IgD-negative memory B cell (primary cell): ENCODE results near the gene UBE2M. TPM values are rescaled to one million over a fixed set of nuclear protein-coding genes. Genes with fewer than 3 reads are reported as not detected.
"Not testable (repeated sequence)": the region's sequence is repeated elsewhere in the genome, so short reads cannot be mapped to it uniquely, and the experiment has no call there.

ENCODE experiments used
- H3K27ac Mint-ChIP-seq, 3 donors: one replicate each; pipeline ENCODE4 v1.8.0; 2020 to 2022; ENCODE audit warnings: mild to moderate bottlenecking in 3 of 3, mixed read lengths in 3 of 3, moderate library complexity in 1 of 3
- H3K27me3 Mint-ChIP-seq: one replicate; pipeline ENCODE4 v1.8.0; 2021; ENCODE audit warnings: mixed read lengths
- H3K36me3 Mint-ChIP-seq: one replicate; pipeline ENCODE4 v1.8.0; 2020; ENCODE audit warnings: mild to moderate bottlenecking, mixed read lengths
- H3K4me1 Mint-ChIP-seq, 3 donors: one replicate each; pipeline ENCODE4 v1.8.0; 2020 to 2022; ENCODE audit warnings: mixed read lengths in 3 of 3, mild to moderate bottlenecking in 1 of 3
- H3K4me3 Mint-ChIP-seq, 4 donors: one replicate each; pipeline ENCODE4 v1.8.0; 2020 to 2022; ENCODE audit warnings: mild to moderate bottlenecking in 4 of 4, mixed read lengths in 4 of 4, moderate library complexity in 3 of 4
- H3K9me3 Mint-ChIP-seq, 3 donors: one replicate each; pipeline ENCODE4 v1.8.0; 2020 to 2021; ENCODE audit warnings: mixed read lengths in 3 of 3, mild to moderate bottlenecking in 1 of 3
- polyA plus RNA-seq: library from polyadenylated mRNA; unstranded; fragments of 300-500 nt; fragmentation: Illumina TruSeq; gene quantifications from one replicate; pipeline ENCODE4 v1.2.3, GENCODE V29; 2021

Gene UBE2M
- 10.0 TPM for polyA plus RNA-seq

- H3K36me3 Mint-ChIP-seq = peaks cover 8% of the 10 kb centered on the region
- peak within 1 kb of the TSS; percentile 98 to 100 (median 99) for H3K27ac Mint-ChIP-seq
- H3K4me1 Mint-ChIP-seq = peaks cover 27 to 44% (median 41%) of the 10 kb centered on the region in 3 donors
- H3K27me3 Mint-ChIP-seq = no peaks in the 10 kb centered on the region
- peak within 1 kb of the TSS; percentile 96 to 99 (median 98) for H3K4me3 Mint-ChIP-seq
- H3K9me3 Mint-ChIP-seq = no peaks in the 10 kb centered on the region
These were observed at the start of gene UBE2M for GRCh38 chr19:58558066-58558622. UBE2M (minus strand) TSS chr19:58558611; CDS start chr19:58558381, 230 bp downstream.

GRCh38 chr19:58607213-58607612 is 48.8 kb upstream of the UBE2M start:
- not testable (repeated sequence) for H3K4me3 Mint-ChIP-seq, H3K9me3 Mint-ChIP-seq, H3K36me3 Mint-ChIP-seq

DNA sequence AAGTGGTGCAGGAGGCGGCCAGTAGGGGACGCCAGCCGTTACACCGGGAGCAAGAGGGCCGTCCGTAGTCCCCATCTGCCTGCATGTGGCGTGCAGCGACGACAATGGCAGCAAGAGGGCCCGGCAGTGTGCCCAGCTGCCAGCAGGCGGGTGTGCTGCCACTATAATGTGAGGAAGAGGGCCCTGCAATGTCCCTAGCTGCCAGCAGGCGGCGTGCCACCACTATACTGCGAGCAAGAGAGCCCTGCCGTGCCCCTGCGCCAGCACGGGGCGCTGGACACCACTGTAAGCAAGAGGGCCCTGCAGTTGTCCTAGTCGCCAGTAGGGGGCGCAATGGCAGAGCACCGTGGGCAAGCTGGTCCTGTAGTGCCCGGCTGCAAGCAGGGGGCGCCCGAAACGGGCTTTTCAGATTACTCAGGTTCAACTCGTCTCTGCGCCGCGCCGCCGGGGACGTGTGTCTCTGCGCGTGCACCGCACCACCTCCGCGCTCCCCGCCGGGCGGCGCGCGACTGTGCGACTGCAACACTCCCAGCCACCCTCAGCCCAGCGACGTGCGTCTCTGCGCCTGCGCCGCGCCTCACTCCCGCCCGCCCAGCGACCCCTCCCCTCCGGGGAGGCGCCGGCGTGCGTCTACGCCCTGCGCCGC is 48.0 kb upstream of the UBE2M start:
- not testable (repeated sequence) for H3K4me1 Mint-ChIP-seq, H3K9me3 Mint-ChIP-seq, H3K36me3 Mint-ChIP-seq, H3K27me3 Mint-ChIP-seq, H3K4me3 Mint-ChIP-seq, H3K27ac Mint-ChIP-seq

More at GRCh38 chr19:58607213-58607612, 48.8 kb upstream of the UBE2M start:
- H3K4me1 Mint-ChIP-seq, H3K27ac Mint-ChIP-seq, H3K27me3 Mint-ChIP-seq: not testable (repeated sequence)

- no peaks in the 10 kb centered on the region for H3K9me3 Mint-ChIP-seq
- H3K4me3 Mint-ChIP-seq = no peak overlapping the region
- H3K27me3 Mint-ChIP-seq = no peaks in the 10 kb centered on the region
- peaks cover 2 to 5% (median 4%) of the 10 kb centered on the region in 3 donors for H3K4me1 Mint-ChIP-seq
- peaks cover 4% of the 10 kb centered on the region for H3K36me3 Mint-ChIP-seq
- H3K27ac Mint-ChIP-seq = no peak overlapping the region
These were observed 27.8 kb upstream of the UBE2M start for GRCh38 chr19:58586133-58586765.

GRCh38 chr19:58585442-58586132 is 27.2 kb upstream of the UBE2M start:
- no peak overlapping the region for H3K4me3 Mint-ChIP-seq
- H3K4me1 Mint-ChIP-seq = peaks cover 6 to 10% (median 7%) of the 10 kb centered on the region in 3 donors
- H3K27ac Mint-ChIP-seq = no peak overlapping the region
- H3K9me3 Mint-ChIP-seq = no peaks in the 10 kb centered on the region
- peaks cover 5% of the 10 kb centered on the region for H3K36me3 Mint-ChIP-seq
- no peaks in the 10 kb centered on the region for H3K27me3 Mint-ChIP-seq

- Mint-ChIP-seq H3K27me3 (no peaks in the 10 kb centered on the region), H3K9me3 (no peaks in the 10 kb centered on the region), H3K4me3 (no peak overlapping the region), H3K36me3 (peaks cover 5% of the 10 kb centered on the region), H3K4me1 (peaks cover 6 to 10% (median 8%) of the 10 kb centered on the region in 3 donors), H3K27ac (peak overlapping the region in 2 of 3 donors; percentile 8 to 67)
These were observed 26.4 kb upstream of the UBE2M start for GRCh38 chr19:58584498-58585441.

DNA sequence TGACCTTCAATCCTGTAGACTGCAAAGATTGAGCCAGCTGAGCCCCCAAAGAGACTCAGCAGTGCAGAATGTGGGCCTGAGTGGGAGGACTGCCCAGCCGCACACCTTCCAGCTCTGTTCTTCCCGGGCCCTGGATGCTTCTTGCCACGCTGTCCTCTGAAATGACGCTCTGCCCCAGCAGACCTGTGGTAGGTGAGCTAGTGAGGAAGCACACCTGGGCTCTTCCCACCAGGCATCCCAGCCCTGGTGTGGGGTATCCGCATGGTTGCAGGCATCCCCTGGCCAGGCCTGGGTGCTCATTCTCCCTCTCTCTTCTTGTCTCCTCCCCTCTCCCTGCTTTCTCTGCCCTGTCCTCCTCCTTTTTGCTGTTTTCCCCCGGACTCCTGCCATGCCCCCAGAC is 24.6 kb upstream of the UBE2M start:
- Mint-ChIP-seq H3K27me3 (no peaks in the 10 kb centered on the region), H3K27ac (no peak overlapping the region), H3K36me3 (peaks cover 5% of the 10 kb centered on the region), H3K4me3 (no peak overlapping the region), H3K4me1 (peaks cover 19 to 23% (median 21%) of the 10 kb centered on the region in 3 donors), H3K9me3 (no peaks in the 10 kb centered on the region)

GRCh38 chr19:58581227-58582141 is 23.1 kb upstream of the UBE2M start:
- Mint-ChIP-seq H3K36me3 (peaks cover 7% of the 10 kb centered on the region), H3K4me3 (peak overlapping the region in 2 of 4 donors; percentile 38 to 60), H3K27me3 (no peaks in the 10 kb centered on the region), H3K4me1 (peaks cover 19 to 24% (median 23%) of the 10 kb centered on the region in 3 donors), H3K9me3 (no peaks in the 10 kb centered on the region), H3K27ac (peak overlapping the region in 2 of 3 donors; percentile 43 to 86)

DNA sequence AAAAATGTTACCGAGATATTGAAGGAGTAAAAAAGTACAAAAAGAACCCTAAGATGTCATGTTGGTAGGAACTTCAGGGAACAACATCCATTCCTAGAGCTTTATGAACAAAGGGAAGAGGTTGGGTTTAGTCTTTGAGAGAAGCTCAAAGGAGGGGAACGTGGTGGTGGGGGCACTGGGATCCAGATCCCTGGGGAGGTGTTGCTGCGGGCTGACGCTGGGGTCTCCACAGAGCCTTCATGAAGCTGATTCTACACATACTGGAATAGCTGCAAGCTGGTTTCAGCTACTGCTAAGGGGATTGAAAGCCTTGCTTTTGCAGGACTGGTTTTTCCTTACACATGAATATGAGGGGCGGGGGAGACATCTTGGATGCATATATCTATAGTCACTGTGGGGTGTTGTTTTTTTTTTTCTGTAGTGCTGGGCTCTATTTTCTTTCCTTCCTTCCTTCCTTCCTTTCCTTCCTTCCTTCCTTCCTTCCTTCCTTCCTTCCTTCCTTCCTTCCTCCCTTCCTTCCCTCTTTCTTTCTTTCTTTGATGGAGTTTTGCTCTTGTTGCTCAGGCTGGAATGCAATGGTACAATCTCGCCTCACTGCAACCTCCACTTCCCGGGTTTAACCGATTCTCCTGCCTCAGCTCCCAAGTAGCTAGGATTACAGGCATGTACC is 21.2 kb upstream of the UBE2M start:
- peak overlapping the region in 1 of 3 donors; percentile 86 for H3K27ac Mint-ChIP-seq
- H3K4me3 Mint-ChIP-seq = peak overlapping the region in 1 of 4 donors; percentile 74
- H3K9me3 Mint-ChIP-seq = no peaks in the 10 kb centered on the region
- H3K36me3 Mint-ChIP-seq = peaks cover 7% of the 10 kb centered on the region
- H3K27me3 Mint-ChIP-seq = no peaks in the 10 kb centered on the region
- peaks cover 19 to 25% (median 25%) of the 10 kb centered on the region in 3 donors for H3K4me1 Mint-ChIP-seq

DNA sequence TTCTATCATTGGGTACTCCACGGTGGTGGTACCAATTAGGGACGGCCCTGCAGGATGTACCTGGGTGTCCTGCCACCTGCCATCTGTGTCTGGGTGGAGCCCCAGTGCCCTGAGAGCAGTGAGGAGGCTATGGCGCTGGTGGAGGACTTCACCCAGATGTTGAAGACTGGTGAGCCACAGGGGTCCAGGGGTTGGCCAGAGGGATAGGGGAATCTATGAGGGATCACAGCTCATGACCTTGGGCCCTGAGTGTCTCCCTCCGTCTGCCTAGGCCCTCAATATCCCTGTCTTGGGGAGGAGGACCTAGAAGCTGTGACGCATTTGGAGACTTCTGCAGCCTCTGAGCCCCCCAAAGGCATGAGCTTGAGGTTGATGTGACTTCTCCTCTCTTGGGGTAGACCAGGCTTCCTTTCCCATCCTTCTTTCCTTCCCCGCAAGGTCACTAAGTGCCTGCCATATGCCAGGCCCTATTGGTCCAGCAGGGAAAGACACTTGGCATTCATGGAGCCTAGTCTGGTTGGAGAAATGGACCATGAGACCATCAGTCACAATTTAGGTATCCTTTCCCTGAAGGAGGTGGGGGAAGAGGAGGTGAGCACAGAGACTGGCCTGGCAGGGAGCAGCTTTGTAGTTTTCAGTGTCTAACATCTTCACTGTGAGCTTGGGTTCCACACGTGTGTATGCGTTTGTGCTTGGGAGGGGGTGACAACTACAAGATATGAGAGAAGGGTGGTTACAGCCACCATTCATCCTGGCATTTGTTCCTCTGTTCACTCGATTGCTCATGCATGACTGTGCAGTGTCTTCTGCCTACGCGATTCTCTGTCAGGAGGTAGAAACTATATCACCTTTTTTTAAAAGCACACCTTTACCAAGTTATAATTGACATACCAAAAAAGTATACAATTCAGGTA is 19.9 kb upstream of the UBE2M start:
- Mint-ChIP-seq H3K4me1 (peaks cover 27 to 34% (median 34%) of the 10 kb centered on the region in 3 donors), H3K9me3 (no peaks in the 10 kb centered on the region), H3K36me3 (peaks cover 7% of the 10 kb centered on the region), H3K27ac (peak overlapping the region in 2 of 3 donors; percentile 86), H3K4me3 (peak overlapping the region in 3 of 4 donors; percentile 12 to 74 (median 52)), H3K27me3 (no peaks in the 10 kb centered on the region)

DNA sequence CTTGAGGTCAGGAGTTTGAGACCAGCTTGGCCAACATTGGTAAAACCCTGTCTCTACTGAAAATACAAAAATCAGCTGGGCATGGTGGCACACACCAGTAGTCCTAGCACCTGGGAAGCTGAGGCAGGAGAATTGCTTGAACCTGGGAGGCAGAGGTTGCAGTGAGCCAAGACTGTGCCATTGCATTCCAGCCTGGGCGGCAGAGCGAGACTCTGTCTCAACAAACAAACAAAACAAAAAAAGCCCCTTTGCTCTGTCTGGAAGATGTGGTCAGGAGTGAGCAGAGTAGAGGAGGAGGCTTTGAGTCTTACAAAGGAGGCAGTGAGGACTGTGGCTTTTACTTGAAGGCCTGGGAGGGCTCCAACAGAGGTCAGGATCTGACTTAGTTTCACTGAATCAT is 19.2 kb upstream of the UBE2M start:
- H3K4me1 Mint-ChIP-seq = peaks cover 28 to 35% (median 34%) of the 10 kb centered on the region in 3 donors
- H3K27me3 Mint-ChIP-seq, H3K36me3 Mint-ChIP-seq, H3K9me3 Mint-ChIP-seq: not testable (repeated sequence)
- peak overlapping the region in 2 of 3 donors; percentile 31 to 86 for H3K27ac Mint-ChIP-seq
- H3K4me3 Mint-ChIP-seq = peak overlapping the region in 1 of 4 donors; percentile 19
